ENCODE data around the gene CNTN4.
"Not testable (repeated sequence)": the region's sequence is repeated elsewhere in the genome, so short reads cannot be mapped to it uniquely, and the experiment has no call there.

The CNTN4 gene

GRCh38 chr3:2714834-2715233 lies 616.2 kb downstream of the CNTN4 start:
- no peak for DNase-seq

DNA sequence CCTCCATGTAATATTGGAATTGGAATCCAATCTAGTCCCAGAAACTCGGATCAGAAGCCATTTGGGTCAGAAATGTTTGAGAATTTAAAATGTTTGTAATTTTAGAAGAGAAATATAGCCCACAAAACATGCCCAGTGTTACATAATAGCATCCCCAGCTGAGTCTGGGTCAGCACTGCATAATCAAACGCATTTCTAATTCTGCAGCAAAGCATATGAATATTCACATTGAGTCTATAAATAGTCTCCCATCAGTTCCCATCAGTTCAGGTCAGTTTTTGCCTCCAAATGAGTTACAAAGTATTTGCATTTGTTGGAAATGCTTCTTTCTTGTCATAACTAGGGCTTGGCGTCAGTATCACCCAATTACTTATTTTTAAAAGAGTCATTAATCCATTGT lies 628.4 kb downstream of the CNTN4 start:
- no peak for DNase-seq

GRCh38 chr3:2727610-2728318 lies 629.1 kb downstream of the CNTN4 start:
- no peak for DNase-seq

DNA sequence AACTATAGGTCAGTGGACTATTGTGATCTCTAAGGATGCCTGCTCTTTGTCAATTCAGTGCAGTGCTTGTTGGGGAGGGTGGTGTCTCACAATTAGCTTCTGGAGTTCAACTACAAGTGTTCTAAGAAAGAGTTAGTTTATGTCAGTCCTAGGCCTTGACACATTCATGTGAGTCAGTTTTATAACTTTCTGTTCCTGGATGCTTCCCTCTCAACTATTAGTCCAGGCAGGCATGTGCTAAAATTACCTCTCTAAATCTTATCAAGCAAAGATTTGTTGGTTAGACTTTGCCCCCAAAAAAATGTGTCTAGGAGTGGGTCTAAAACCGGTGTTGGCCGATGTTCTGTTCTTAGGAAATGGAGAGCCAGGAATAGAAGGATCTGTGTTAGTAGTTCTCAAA lies 633.2 kb downstream of the CNTN4 start:
- DNase-seq = no peak

DNA sequence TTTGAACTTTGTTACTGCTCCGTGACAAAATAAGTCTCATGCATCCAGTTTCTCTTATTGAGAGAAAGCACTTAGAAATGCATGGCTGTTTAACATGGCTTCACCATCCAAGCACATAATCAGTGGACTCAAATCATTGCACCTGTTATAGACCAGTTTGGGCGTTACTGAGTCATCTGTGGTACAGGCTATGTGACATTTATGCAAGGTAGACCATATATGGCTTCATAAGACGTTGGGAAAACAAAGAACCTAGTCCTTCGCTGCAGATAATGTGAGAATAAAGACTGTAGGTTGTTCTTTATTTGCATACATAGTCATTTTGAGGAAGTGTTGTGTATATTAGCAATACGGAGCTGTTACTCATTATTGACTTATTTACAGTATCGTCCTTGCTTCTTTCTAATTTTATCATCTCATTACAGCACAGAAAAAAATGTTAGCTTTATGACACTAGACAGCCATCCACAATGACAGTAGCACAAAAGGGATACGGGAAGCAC lies 636.8 kb downstream of the CNTN4 start:
- no peak for DNase-seq

GRCh38 chr3:2741516-2741915 lies 642.9 kb downstream of the CNTN4 start:
- no peak for DNase-seq

DNA sequence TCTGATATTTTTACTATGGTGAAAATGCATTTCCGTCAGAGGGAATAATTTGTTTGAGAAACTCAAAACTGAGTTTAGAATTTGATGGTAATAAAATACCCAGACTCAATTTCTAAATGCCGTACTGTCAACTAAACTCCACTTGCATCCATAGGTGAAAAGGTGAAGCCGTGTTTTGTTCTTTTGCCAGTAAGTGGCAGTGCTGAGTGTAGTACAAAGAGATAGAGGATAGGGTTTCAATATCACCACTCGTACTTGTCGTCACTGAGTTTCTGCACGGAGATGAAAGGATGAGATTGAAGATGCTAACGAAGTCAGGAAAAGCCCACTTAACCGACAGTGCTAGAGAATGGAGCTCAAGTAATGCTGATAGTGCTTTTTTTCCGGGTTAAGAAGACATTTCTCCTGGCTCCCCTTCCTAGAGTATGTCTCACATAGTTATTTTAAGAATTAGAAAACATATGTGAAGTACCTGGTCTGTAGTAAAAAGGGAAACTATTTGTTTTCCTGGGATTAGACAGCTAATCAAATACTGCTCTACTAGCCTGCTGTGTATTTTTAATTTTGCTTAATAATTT lies 666.4 kb downstream of the CNTN4 start:
- DNase-seq = no peak

GRCh38 chr3:2770451-2770850 lies 671.8 kb downstream of the CNTN4 start:
- DNase-seq = no peak

- no peak for DNase-seq
Observed at GRCh38 chr3:2771193-2771592, 672.5 kb downstream of the CNTN4 start.

- no peak for DNase-seq
Observed at GRCh38 chr3:2771741-2772140, 673.1 kb downstream of the CNTN4 start.

- DNase-seq = no peak
Observed at GRCh38 chr3:2772803-2773202, 674.1 kb downstream of the CNTN4 start.

GRCh38 chr3:2774481-2775249 lies 676.0 kb downstream of the CNTN4 start:
- DNase-seq = no peak

DNA sequence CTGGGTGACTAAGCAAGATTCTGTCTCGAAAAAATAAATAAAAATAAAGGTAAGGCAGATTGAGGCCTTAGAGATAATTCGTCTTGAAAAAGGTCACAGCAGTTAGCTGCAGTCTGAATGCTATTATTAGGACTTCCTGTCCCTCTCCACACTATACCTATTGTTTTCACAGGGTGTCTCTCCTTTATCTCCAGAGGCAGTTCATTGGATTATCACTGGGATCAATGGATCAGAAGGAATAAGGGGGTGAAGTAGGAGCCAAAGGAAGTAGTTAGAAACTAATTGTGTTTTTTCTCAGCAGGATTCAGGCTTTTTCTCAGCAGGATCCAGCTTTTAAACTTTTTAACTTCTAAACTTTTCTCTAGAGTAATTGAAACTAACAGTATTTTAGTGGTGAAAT lies 684.6 kb downstream of the CNTN4 start:
- DNase-seq = no peak

GRCh38 chr3:2784627-2785026 lies 686.0 kb downstream of the CNTN4 start:
- DNase-seq = no peak

GRCh38 chr3:2790266-2790815 lies 691.7 kb downstream of the CNTN4 start:
- no peak for DNase-seq

DNA sequence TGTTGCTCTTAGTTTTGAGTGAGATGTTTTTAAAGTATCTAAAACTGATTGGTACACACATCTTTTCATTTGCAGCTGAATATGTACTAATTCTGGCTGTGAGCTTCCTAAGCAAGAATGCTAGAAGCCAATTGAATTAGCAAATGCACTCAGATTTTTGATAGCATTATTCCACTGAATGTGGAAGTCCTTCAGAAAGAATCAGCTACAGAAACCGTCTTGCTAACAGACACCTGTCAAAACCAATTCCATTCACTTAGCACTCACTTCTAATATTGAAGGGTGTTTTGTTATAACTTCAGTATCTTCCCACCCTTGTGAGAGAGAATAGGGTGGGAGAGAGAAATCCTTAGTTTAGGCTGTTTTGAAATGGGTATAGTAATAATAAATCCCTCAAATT lies 693.8 kb downstream of the CNTN4 start:
- DNase-seq = no peak

GRCh38 chr3:2793987-2794386 lies 695.3 kb downstream of the CNTN4 start:
- no peak for DNase-seq

GRCh38 chr3:2802429-2802828 lies 703.8 kb downstream of the CNTN4 start:
- DNase-seq = no peak

- no peak for DNase-seq
Observed at GRCh38 chr3:2807514-2807913, 708.8 kb downstream of the CNTN4 start.

DNA sequence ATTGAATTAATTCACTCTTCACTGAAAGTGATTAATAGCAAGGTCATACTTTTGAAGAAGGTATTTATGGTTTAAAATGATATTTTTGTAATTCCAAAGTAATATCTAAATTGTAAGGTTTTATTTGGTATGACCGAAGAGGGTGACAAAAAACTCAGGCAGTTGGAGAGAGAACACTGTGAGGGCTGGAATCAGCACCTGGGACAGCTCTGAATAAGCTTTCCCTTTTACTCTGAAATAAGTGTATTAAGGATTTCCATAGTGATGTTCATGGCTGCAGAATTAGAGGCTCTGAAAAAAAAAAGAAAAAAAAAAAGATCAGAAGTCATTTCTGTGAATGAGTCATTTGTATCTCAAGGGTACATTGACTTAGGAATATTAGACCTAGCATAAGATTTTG lies 712.1 kb downstream of the CNTN4 start:
- DNase-seq = no peak

- DNase-seq = no peak
Observed at GRCh38 chr3:2819571-2819970, 720.9 kb downstream of the CNTN4 start.

- DNase-seq = not testable (repeated sequence)
Observed at GRCh38 chr3:2820982-2821381, 722.3 kb downstream of the CNTN4 start.

DNA sequence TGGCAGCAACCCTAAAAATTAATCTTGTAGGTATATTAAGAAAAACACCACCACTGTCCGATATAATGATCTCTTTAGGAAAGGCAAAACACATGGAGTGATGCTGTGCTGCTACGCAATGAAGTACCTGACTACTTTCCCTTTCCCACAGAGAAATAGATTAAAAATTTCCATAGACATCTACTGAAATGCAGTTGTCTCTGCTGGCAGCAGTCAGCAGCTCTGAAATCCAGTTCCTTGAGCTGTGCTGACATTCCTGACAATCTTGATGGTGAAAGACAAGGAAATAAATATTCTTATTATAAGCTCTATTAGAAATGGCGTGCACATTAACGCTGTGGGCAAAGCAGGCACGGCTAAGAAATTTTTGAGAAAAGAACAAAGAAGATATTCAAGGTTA lies 723.9 kb downstream of the CNTN4 start:
- no peak for DNase-seq

GRCh38 chr3:2823031-2823430 lies 724.4 kb downstream of the CNTN4 start:
- no peak for DNase-seq
